HepG2 (cell line): ENCODE data around the gene PCGF2. TPM values are rescaled to one million over a fixed set of nuclear protein-coding genes. Genes with fewer than 3 reads are reported as not detected.

Experiments
- BRCA1 ChIP-seq: sonication (generic); formaldehyde crosslinking; IDR thresholded peaks from 2 replicates; pipeline ENCODE4 v1.4.0; 2020; ENCODE audit warnings: missing genetic modification reagents
- FIP1L1 ChIP-seq: fragments of 200-400 bp; formaldehyde crosslinking; IDR thresholded peaks from 2 replicates; pipeline ENCODE4 v1.6.1; 2018; ENCODE audit warnings: low read depth, mild to moderate bottlenecking, low read length, moderate library complexity, borderline replicate concordance; ENCODE audit not compliant: insufficient read depth
- FOXO1 ChIP-seq: sonication (generic); formaldehyde crosslinking; IDR thresholded peaks from 2 replicates; pipeline ENCODE4 v1.4.0; 2020; ENCODE audit warnings: missing genetic modification reagents
- GFI1 ChIP-seq: sonication (generic); formaldehyde crosslinking; IDR thresholded peaks from 2 replicates; pipeline ENCODE4 v1.5.0; 2020; ENCODE audit warnings: missing genetic modification reagents, mild to moderate bottlenecking, borderline replicate concordance
- GMEB2 ChIP-seq: IDR thresholded peaks from 2 replicates; pipeline ENCODE4 v1.6.1; 2016; ENCODE audit warnings: missing biosample characterization, missing genetic modification reagents, low read depth
- HMGXB4 ChIP-seq, 2 experiments: sonication (generic) in 1 of 2; formaldehyde crosslinking in 1 of 2; IDR thresholded peaks; 2 replicates each; pipeline versions ENCODE4 v1.4.0 to v1.6.1; 2018 to 2020; ENCODE audit warnings: missing genetic modification reagents in 2 of 2, borderline replicate concordance in 1 of 2, low read depth in 1 of 2, mild to moderate bottlenecking in 1 of 2, missing biosample characterization in 1 of 2
- KDM1A ChIP-seq: IDR thresholded peaks from 2 replicates; pipeline ENCODE4 v1.6.1; 2016; ENCODE audit warnings: missing compliant biosample characterization
- MIER2 ChIP-seq: IDR thresholded peaks from 2 replicates; pipeline ENCODE4 v1.6.1; 2016; ENCODE audit warnings: missing biosample characterization, missing genetic modification reagents
- MLXIP ChIP-seq: sonication (generic); formaldehyde crosslinking; IDR thresholded peaks from 2 replicates; pipeline ENCODE4 v1.9.0; 2021; ENCODE audit warnings: missing genetic modification reagents, borderline replicate concordance
- NCOA5 ChIP-seq: sonication (generic); formaldehyde crosslinking; IDR thresholded peaks from 2 replicates; pipeline ENCODE4 v1.4.0; 2020; ENCODE audit warnings: missing genetic modification reagents
- REXO4 ChIP-seq: sonication (generic); formaldehyde crosslinking; IDR thresholded peaks from 2 replicates; pipeline ENCODE4 v1.8.0; 2022; ENCODE audit warnings: missing genetic modification reagents, mild to moderate bottlenecking, borderline replicate concordance
- SMAD9 ChIP-seq: sonication (generic); formaldehyde crosslinking; IDR thresholded peaks from 2 replicates; pipeline ENCODE4 v1.5.1; 2020; ENCODE audit warnings: mild to moderate bottlenecking, missing genetic modification reagents
- SRY ChIP-seq: sonication (generic); formaldehyde crosslinking; IDR thresholded peaks from 2 replicates; pipeline ENCODE4 v1.8.0; 2022; ENCODE audit warnings: mild to moderate bottlenecking, missing genetic modification reagents
- ZBTB42 ChIP-seq: sonication (generic); formaldehyde crosslinking; IDR thresholded peaks from 2 replicates; pipeline ENCODE4 v1.5.0; 2020; ENCODE audit warnings: mild to moderate bottlenecking, missing genetic modification reagents
- ZNF280D ChIP-seq: sonication (generic); formaldehyde crosslinking; IDR thresholded peaks from 2 replicates; pipeline ENCODE4 v1.5.1; 2020; ENCODE audit warnings: mild to moderate bottlenecking, missing genetic modification reagents
- ZNF333 ChIP-seq: sonication (generic); formaldehyde crosslinking; IDR thresholded peaks from 2 replicates; pipeline ENCODE4 v1.4.0; 2020; ENCODE audit warnings: mild to moderate bottlenecking, missing genetic modification reagents, borderline replicate concordance
- ZNF33A ChIP-seq: sonication (generic); formaldehyde crosslinking; IDR thresholded peaks from 2 replicates; pipeline ENCODE4 v1.5.1; 2020; ENCODE audit warnings: missing genetic modification reagents, mild to moderate bottlenecking, moderate library complexity, borderline replicate concordance
- ZNF501 ChIP-seq: sonication (generic); formaldehyde crosslinking; IDR thresholded peaks from 2 replicates; pipeline ENCODE4 v1.5.1; 2020; ENCODE audit warnings: mild to moderate bottlenecking, moderate library complexity, missing genetic modification reagents
- ZNF773 ChIP-seq: sonication (generic); formaldehyde crosslinking; IDR thresholded peaks from 2 replicates; pipeline ENCODE4 v1.4.0; 2020; ENCODE audit warnings: missing genetic modification reagents, borderline replicate concordance
- polyA plus RNA-seq, 8 experiments: library from polyadenylated mRNA; depleted of rRNA in 3 of 8; stranded (reverse) in 7 of 8; unstranded in 1 of 8; fragments of >200 nt; fragmentation: Illumina TruSeq in 4 of 8; extraction: Trizol in 4 of 8; gene quantifications; 2 replicates each; pipeline versions ENCODE4 v1.2.1 to v1.2.3, GENCODE V29; 2011 to 2016; ENCODE audit warnings: low read depth in 4 of 8, missing spikeins in 1 of 8, mixed read lengths in 1 of 8; ENCODE audit not compliant: insufficient read depth in 1 of 8
- total RNA-seq, 5 experiments: library from RNA; depleted of rRNA; stranded (reverse); fragments of >200 nt; fragmentation: Illumina TruSeq; extraction: Trizol; gene quantifications; 2 replicates each; pipeline ENCODE4 v1.2.3, GENCODE V29; 2016; ENCODE audit warnings: low read depth in 1 of 5

PCGF2 gene
- total and polyA plus RNA-seq, 2 of the 13 experiments (the other 11 are each of a cell fraction or from before 2014, with no cell fraction given) = 11.6 to 29.4 TPM

- TF ChIP-seq FIP1L1 = no peak
- no peak; the same call in 1 of the 2 replicates for TF ChIP-seq FOXO1 (CRISPR knock-in tag)
- TF ChIP-seq GFI1 (CRISPR knock-in tag) = no peak; the same call in 1 of the 2 replicates
- no peak for TF ChIP-seq ZNF773 (CRISPR knock-in tag)
- no peak for TF ChIP-seq NCOA5 (CRISPR knock-in tag)
- TF ChIP-seq MLXIP (CRISPR knock-in tag) = no peak
- no peak for TF ChIP-seq MIER2
- 0 out of 2 replicates have a peak, but pooled peaks have one; percentile 57 for TF ChIP-seq ZNF280D (CRISPR knock-in tag)
- TF ChIP-seq ZNF501 = peak; percentile 16; the same call in 1 of the 2 replicates
- 0 out of 2 replicates have a peak, but pooled peaks have one; percentile 16 for TF ChIP-seq ZBTB42 (CRISPR knock-in tag)
- TF ChIP-seq BRCA1 (CRISPR knock-in tag) = no peak
- no peak for TF ChIP-seq ZNF33A (CRISPR knock-in tag)
- 0 out of 2 replicates have a peak, but pooled peaks have one; percentile 9 for TF ChIP-seq REXO4 (CRISPR knock-in tag)
- TF ChIP-seq SRY (CRISPR knock-in tag) = no peak
- no peak for TF ChIP-seq SMAD9 (CRISPR knock-in tag)
- no peak for TF ChIP-seq ZNF333 (CRISPR knock-in tag)
- 0 out of 2 replicates have a peak, but pooled peaks have one; percentile 45 for TF ChIP-seq GMEB2 (CRISPR knock-in tag)
- no peak for TF ChIP-seq KDM1A (CRISPR knock-in tag)
- TF ChIP-seq HMGXB4 (CRISPR knock-in tag; IDR thresholded peaks at IDR 0.05; ENCODE audit: borderline replicate concordance in 1 of 2, low read depth in 1 of 2) = peak in 1 of 2 experiments; percentile 72; a peak in 2 of 4 replicates
These were observed 46.5 kb downstream of the PCGF2 start (continued) for GRCh38 chr17:38701504-38702165.
